GM21619 (cell line): ENCODE data around the gene CDS1.
"Not testable (repeated sequence)": the region's sequence is repeated elsewhere in the genome, so short reads cannot be mapped to it uniquely, and the experiment has no call there.

Source experiments
- ATAC-seq: cut with Tn5 transposase; IDR thresholded peaks from one replicate; pipeline ENCODE4 v1.9.1; 2021; ENCODE audit not compliant: unreplicated experiment

Gene CDS1

GRCh38 chr4:84582988-84583875 is at the start of gene CDS1:
Gene CDS1 (plus strand): TSS chr4:84583127. CDS start chr4:84583402, 275 bp downstream.
- ATAC-seq, result peak; percentile 39

GRCh38 chr4:84535901-84536300 is 47.0 kb upstream of the CDS1 start:
- ATAC-seq, result no peak

DNA sequence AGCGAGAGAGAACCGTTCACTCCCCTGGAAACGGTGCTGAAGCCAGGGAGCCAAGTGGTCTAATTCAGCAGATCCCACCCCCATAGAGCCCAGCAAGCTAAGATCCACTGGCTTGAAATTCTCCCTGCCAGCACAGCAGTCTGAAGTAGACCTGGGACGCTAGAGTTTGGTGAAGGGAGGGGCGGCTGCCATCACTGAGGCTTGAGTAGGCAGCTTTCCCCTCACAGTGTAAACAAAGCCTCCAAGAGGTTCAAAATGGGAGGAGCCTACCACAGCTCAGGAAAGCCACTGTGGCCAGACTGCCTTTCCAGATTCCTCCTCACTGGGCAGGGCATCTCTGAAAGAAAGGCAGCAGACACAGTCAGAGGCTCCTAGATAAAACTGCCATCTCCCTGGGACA is 37.8 kb upstream of the CDS1 start:
- no peak for ATAC-seq

- ATAC-seq, result no peak
Measured at GRCh38 chr4:84547211-84547610, 35.7 kb upstream of the CDS1 start.

DNA sequence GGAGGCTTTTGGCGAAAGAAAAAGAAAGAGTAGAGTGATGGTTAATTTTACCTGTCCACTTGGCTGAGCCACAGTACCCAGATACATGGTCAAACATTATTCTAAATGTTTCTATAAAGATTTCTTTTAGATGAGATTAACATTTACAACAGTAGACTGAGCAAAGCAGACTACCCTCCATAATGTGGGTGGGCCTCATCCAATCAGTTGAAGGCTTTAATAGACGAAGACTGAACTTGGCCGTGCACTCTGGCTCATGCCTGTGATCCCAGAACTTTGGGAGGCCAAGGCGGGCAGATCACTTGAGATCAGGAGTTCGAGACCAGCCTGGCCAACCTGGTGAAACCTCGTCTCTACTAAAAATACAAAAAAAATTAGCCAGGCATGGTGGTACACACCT is 33.7 kb upstream of the CDS1 start:
- not testable (repeated sequence) for ATAC-seq

DNA sequence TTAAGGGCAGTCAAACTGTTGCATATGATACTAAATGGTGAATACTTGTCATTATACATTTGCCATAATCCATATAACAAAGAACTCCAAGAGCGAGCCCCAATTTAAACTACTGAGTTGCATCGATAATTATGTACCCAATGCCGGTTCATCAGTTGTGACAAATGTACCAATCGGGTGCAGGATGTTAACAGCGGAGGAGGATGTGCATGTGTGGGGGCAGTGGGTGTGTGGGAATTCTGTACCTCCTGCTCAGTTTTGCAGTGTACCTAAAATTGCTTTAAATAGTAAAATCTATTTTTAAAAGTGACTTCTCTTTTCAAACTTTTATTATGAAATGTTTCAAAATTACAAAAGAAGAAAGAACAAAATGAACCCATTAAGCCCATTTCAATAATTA is 20.8 kb upstream of the CDS1 start:
- no peak for ATAC-seq

GRCh38 chr4:84563002-84563401 is 19.9 kb upstream of the CDS1 start:
- ATAC-seq, result no peak

DNA sequence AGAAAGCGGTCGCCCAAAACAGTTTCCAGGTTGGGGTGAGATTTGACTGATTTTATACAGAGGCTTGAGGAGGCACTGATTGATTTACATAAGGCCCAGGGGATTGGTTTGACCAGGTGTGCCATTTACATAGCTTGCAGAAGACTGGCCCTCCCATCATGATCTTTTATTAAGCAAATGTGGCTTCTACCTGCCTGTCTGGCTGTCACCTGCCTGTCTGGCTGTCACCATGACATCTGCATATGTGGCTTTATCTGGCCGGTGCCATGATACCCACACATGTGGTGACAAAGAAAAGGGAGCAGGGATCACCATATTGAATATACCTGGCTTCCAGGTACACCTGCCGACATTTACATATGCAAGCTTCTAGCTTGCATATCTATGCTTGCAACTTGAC is 17.0 kb upstream of the CDS1 start:
- ATAC-seq, result no peak

GRCh38 chr4:84568496-84568895 is 14.4 kb upstream of the CDS1 start:
- ATAC-seq, result no peak

GRCh38 chr4:84569009-84569408 is 13.9 kb upstream of the CDS1 start:
- ATAC-seq, result no peak

GRCh38 chr4:84573385-84574068 is 9.4 kb upstream of the CDS1 start:
- no peak for ATAC-seq

DNA sequence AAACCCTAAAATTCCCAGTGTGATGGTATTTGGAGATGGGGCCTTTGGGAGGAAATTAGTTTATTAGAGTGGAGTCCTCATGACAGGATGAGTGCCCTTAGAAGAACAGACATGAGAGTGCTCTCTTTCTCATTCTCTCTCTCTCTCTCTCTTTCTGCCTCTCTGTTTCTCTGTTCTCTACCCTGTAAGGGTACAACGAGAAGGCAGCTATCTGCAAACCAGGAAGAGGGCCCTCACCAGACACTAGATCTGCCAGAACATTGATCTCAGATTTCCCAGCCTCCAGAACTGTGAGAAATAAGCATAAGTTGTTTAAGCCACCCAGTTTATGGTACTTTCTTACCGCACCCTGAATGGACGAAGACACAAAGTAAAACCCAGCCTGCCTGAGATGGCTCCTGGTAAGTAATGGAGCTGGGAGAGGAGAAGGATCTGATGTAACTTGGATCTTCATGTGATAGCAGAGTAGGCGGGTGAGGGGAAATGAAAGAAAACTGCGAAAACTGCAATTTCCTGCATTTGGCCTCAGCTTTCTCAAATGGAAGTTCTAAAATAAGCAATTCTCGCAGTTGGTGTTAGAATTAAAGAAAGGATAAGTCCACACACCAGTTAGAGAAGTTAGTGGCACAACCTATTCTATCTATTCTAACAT is 8.7 kb upstream of the CDS1 start:
- no peak for ATAC-seq

- ATAC-seq, result no peak
Measured at GRCh38 chr4:84578540-84579402, 4.2 kb upstream of the CDS1 start.

GRCh38 chr4:84579403-84579776 is 3.5 kb upstream of the CDS1 start:
- no peak for ATAC-seq

GRCh38 chr4:84582302-84582987 is 482 bp upstream of the CDS1 start:
- ATAC-seq, result peak; percentile 80

DNA sequence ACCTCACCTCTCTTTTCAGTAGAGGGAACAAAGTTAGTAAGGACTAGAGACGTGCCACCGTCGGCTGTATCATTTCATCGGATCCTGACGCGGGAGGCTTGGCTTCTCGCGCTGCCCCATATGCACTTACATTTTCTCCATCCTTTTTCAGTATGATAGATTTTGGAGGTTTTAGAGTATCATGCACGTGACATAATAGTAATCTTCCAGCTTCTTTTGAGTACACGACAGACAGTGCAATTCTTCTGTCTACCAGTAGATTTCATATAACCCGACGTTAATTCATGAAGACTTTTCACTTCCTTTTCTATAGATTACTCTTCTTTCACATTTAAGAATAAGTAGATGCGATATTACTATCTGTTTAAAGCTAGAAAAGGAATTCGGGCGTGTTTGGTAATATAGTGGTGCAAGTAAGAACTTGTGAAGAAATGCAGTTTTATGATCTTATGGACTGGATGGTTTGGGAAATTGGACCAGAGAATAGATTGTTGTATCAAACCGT is 1.0 kb downstream of the CDS1 start:
- no peak for ATAC-seq

GRCh38 chr4:84585251-84585650 is 2.3 kb downstream of the CDS1 start:
- no peak for ATAC-seq

GRCh38 chr4:84594724-84595123 is 11.8 kb downstream of the CDS1 start:
- ATAC-seq, result no peak

DNA sequence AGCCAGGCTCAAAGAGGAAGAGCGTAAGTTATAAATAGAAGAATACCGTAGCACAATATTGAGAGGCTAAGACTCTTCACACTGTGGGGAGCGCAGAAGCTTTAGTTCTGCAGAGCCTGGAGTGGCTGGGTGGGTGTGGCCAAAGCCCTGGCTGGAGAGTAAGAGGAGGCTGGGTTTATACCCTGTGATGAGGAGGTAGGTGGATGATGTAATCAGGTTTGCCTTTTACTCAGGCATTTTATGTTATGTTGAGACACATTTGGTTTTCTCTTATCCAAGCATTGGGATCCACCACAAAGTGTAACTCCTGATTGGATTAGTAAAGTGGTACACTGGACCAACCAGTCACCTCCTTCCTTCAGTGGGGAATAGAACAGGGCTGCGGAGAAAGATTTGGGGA is 13.9 kb downstream of the CDS1 start:
- ATAC-seq, result no peak

DNA sequence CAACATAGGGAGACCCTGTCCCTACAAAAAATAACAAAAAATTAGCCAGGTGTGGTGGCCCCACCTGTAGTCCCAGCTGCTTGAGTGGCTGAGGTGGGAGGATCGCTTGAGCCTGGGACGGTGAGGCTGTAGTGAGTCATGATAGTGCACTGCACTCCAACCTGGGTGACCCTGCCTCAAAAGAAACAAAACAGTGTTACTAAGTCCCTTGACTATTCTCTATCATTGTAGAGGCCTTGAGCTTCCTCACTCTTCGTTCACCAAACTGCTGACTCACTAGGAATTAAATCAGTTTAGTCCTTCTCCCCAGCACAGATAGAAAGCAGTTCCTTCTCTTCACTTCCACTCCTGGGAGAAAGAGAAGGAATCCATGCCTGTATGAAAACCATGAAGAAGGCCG is 14.5 kb downstream of the CDS1 start:
- no peak for ATAC-seq
